COR-L47 (cell line): ENCODE results near the gene PDZK1.
"Not testable (repeated sequence)": the region's sequence is repeated elsewhere in the genome, so short reads cannot be mapped to it uniquely, and the experiment has no call there.

Experiments
- DNase-seq: peaks from one replicate; lab custom pipeline; 2025; lab: John Stamatoyannopoulos, UW

PDZK1 gene

DNA sequence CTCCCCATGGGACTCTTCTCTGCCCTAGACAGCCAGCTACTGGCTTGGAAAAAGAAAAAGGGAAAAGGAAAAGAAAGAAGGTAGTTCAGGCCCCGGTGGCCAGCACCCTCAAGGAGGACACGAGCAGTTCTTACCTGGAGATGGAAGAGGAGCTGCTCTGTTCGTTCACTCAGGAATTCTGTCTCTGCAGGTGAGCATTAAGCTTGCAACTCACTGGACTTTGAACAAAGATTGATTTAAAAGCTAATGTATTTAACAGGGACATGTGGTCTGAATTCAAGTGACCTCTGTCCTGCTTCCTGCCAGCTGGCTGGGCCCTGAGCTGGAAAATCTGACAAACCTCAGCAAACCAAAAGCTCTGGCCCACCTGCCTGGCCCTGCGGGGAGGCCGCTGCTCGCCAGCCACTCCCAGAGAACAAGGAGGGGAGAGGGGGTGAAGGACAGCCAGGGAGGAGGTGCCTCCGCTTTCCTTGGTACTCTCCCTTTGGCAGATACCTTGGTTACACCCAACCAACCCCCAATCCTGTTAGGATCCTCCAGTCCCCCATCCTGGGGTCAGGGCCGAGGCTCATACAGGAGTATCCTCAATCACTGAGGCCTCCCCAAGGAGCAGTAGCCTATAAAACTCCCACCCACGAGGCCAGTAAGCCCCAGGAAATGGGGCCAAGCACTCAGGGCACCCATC is at the start of gene PDZK1:
Gene PDZK1, minus strand, starts transcription at position 186 of the 685 bp plus-strand sequence. CDS start 19,347 bp downstream, outside the sequence.
- no peak for DNase-seq

DNA sequence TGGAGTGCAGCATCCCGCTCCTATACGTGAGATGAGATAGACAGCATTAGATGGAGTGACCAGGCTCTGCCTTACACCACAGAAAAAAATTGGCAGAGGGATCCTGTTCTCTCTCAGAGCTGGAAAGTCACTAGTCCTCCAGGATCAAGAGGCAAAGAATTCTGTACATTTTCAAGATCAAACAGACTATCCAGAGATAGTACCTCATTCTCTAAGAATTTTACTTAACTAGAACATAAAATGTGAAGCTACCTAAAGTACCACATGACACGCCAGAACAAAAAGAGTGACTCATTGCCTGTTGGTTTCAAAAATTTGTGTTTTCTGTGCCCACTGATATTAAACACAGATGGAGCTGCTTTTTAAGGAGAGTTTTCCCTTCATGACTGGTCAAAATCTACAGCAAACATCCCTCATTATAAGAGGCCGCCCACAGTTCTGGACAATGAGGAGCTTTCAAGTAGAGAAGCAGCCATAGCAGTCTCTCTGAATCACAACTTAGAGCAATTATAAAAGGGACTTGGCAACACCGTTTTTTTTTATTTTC is 44.4 kb upstream of the PDZK1 start:
- no peak for DNase-seq

DNA sequence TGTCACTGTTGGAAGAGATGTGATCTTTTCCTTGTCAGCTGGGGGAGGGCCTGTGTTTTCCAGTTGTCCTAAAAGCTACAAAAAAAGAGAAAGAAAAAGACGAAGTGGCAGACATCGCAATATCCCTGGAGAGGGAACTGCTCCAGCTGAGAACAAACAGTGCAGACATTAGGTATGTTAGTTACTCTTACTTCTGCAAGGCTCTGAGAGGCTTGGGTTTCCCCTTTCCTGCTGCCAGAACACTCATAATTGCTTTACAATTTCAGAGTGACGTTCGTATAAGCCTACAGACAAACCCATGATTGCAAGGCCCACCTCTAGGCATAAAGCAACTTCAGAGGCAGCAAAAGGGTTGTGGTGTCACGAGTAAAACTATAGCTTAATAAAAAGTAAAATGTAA is 43.3 kb upstream of the PDZK1 start:
- DNase-seq: no peak

DNA sequence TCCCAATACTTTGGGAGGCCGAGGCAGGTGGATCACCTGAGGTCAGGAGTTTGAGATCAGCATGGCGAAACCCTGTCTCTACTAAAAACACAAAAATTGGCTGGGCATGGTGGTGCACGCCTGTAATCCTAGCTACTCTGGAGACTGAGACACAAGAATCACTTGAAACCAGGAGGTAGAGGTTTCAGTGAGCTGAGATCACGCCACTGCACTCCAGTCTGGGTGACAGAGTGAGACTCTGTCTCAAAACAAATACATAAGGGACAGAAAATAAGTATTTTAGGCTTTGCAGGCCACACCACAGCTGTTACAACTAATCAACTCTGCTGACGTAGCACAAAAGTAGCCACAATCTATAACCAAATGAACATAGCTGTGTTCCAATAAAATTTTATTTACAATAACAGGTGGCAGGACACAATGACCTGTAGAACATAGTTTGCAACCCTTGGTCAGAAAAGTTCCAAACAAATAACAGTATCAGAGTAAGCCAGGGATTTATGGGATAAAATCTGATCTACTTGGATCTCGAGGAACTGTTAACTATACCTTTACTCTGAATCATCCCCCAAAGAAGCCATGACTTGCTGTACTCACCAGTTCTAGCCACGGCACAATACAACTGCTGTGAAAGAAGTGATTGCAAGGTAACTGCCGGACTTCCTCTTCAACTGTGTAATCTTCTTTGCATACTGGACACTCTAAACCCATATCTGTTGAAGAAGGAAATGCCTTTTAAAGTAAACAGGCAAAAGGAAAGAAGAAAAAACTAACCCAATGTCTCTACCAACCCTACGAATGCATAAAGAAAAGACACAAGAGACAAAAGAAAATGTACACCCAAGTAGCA is 40.5 kb upstream of the PDZK1 start:
- DNase-seq: no peak

DNA sequence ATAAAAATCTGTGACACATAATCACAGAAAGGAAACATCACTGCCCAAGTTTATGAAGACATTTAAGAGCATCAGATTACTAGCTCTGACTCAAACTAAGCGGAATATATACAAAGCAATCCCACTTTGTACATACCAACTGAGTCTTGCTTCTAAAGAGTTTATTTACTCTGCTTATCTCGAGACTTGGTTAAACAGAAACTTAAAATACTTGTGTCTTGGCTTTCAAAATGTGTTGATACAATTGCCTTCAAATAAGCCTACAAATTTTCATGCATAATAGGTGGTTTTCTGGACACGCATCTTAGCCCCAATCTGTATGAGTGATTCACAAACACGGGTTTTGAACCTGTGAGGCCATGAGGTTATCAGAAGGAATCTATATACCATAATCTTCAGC is 33.1 kb upstream of the PDZK1 start:
- no peak for DNase-seq

DNA sequence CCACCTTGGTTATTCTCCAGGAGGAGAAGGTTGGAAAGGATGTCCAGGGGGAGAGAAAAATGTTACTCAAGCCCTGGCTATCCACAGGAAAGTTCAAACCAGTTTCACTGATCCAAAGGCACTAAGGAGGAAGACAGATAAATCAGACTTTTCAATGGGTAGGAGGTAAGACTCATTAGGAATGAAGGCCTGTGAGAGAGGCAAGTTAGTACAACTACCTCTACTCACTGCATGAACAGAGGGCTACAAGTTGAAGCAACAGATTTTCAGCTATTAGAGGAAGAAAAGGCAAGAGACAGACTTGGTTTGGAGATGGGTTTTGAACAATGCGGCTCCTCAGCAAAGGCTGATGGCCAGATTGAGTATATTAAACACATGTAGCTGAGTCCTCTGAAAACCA is 29.0 kb upstream of the PDZK1 start:
- no peak for DNase-seq

DNA sequence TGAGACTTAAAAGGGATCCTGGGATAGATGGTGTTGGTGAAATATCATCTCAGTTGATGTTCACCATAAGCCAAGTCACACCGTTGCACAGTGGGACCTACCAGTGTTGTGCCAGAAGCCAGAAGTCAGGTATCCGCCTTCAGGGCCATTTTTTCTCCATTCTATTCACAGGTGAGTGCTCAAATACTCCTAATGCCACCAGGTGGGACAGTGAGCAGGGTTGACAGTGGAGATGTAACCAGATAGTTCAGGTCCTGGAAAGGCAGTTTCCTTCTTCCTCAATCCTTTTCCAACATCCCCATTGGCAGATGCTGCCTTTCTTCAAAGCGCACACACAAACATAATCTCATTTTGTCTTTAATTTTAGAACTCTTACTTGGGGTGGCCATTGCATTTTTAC is 23.7 kb upstream of the PDZK1 start:
- no peak for DNase-seq

DNA sequence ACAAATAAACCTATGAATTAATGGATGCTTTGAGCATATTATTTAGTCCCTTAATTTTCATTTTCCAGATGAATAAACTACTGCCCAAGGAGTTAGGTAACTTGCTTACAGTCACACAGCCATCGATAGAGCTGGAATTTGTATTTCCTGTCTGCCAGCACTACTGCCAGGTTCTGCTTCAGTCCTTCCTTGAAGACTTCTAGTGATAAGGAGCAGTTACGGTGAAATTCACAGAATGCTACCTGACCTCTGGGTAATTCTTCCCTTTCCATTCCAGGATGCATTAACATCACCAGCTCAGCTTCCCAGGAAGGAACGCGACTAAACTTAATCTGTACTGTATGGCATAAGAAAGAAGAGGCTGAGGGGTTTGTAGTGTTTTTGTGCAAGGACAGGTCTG is 23.3 kb upstream of the PDZK1 start:
- DNase-seq: no peak

DNA sequence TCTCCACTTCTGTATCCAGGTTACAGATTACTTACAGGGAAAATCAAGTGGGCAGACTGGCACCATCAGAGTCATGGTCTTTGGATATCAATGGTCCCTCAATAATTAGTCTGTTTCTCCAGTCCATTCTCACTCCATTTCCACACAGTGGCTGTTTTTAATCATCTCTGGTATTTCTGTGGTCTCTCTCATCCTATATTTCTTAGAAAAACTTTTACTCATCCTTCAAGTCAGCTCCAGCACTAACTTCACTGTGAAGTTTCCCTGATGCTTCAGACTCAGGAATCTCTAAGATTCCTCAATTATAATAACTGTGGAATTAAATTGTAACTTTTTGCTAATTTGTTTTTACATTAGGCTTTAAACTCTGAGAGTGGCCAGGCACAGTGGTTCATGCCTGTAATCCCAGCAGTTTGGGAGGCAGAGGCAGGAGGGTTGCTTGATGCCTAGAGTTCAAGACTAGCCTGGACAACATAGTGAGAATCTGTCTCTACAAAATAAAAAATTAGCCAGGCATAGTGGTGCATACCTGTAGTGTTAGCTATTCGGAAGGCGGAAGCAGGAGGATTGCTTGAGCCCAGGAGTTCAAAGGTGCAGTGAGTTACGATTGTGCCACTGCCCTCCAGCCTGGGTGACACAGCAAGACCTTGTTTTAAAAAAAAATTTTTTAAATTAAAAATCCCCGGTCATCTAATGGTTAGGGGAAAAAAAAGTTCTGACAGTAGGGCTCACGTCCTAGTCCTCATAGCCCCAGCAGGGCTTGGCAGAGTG is 22.7 kb upstream of the PDZK1 start:
- DNase-seq: no peak

DNA sequence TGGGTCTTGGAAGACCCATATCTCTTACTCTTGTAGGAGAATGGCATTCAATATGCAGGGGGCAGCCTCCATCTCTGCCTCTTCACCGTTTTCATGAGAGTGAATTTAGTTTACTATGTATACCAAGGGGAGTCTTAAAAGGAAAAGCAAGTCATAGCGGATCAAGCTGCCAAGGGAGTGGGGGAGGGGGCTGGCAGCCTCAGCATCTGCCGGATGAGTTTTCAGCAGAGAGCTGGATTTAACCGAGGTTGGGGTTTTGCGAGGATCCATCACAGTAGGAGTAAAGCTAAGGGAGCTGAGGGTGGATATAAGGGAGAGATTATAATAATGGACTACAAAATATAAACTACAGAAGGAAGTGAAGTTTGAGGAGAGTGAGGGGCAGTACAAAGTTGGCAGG is 22.0 kb upstream of the PDZK1 start:
- DNase-seq: no peak

DNA sequence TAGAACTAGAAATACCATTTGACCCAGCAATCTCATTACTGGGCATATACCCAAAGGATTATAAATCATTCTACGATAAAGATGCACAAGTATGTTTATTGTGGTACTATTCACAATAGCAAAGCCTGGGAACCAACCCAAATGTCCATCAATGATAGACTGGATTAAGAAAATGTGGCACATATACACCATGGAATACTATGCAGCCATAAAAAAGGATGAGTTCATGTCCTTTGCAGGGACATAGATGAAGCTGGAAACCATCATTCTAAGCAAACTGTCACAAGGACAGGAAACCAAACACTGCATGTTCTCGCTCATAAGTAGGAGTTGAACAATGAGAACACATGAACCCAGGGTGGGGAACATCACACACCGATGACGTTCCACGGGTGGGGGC is 19.0 kb upstream of the PDZK1 start:
- DNase-seq: not testable (repeated sequence)

DNA sequence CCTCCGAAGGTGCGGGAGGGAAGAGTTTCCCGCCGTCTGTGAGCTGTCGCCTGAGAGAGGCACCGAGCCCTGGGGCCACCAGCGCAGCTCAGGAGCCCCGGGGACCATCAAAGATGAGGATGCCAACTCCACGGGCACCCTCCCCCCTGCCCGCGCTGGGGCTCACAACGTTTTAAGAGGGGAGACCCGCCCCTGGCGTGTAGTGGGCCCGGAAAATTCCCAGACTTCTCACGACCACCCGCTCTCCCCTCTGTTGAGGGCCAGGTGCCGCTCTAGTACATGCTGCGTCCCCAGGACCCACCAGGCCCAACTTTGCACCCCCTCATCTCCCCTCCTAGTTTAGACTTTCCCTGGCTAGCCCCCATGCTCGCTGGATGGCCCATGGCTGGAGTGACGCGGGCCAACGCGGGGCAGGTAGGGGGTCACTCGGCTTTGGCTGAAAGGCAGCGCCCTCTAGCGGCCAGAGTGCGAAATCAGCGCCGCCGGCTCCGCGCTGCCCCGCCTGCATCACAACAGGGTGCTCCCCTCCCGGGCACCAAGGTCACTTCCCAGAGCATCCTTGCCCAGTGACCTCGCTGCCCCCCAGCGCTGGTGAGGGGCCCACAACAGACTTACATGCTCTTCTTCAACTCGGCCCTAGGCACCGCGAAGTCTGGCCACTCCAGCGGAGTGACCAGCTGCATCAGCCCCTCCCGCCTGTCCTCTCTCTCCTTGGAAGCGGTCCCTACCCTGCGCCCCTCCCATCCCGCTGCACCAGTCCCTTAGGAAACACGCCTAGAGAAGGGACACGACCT is 13.9 kb upstream of the PDZK1 start:
- peak; percentile 26 for DNase-seq

DNA sequence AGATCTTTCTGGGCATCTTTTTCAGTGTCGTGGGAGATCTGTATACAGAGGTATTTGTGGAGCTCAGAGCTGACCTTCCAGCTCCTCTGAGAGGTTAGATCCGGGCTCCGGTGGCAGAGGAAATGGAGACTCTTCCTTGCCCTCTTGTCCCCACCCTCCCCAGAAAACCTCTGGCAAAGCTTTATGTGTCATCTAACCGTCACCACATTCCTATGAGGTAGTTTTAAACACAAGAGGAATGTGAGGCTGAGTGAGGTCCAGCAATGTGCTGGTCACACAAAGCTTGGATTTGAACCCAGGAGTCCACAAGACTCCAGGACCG is 13.3 kb upstream of the PDZK1 start:
- no peak for DNase-seq

DNA sequence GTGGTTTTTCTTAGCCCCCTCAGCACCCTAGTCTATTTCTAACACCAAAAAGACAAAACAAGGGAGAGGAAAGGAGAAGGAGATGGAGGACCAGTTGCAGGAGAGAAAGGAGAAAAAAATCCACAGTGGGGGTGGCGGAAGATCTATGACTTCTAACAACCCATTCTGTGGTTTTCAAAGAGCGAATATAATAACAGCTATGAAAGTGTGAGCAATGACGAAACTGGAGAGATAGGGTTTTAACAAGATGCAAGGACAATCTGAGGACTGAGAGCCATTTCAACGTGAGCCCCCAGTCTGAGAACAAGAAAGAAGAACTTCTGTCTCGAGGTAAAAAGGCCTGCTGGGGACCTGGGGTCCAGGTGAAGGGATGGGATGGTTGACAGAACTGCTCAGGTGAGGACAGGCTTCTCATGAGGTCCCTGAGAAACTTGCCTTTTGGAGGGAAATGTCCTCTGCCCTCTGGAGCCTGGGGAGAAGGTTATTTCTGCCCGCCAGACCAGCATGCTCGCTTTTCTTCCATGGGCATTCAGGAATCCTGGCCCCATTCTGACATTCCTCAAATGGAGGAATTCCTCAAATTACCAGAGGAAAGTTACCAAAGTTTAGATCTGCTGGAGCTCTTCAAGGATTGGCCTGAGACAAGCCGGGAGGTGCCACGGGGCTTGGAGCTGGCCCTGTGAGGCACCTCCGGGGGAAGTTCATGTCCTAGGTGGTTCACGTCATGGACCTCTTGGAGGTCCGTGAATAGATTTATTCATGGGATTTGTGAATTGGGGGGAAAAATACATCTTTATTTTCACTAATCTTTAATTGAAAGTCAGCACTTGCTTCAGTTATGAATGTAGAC is 12.3 kb upstream of the PDZK1 start, which contains the start of gene CD160:
Gene CD160, plus strand, starts transcription at position 270 of the 850 bp plus-strand sequence. CDS start 8,829 bp downstream, outside the sequence.
- no peak for DNase-seq

DNA sequence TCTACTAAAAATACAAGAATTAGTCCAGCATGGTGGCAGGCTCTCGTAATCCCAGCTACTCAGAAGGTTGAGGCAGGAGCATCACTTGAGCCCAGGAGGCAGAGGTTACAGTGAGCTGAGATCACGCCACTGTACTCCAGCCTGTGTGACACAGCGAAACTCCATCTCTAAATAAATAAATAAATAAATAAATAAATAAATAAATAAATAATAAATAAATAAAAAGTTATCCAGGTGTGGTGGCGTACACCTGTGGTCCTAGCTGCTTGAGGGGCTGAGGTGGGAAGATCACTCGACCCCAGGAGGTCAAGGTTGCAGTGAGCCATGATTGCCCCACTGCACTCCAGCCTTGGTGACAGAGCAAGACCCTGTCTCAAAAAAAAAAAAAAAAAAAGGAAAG is 11.3 kb upstream of the PDZK1 start:
- not testable (repeated sequence) for DNase-seq

DNA sequence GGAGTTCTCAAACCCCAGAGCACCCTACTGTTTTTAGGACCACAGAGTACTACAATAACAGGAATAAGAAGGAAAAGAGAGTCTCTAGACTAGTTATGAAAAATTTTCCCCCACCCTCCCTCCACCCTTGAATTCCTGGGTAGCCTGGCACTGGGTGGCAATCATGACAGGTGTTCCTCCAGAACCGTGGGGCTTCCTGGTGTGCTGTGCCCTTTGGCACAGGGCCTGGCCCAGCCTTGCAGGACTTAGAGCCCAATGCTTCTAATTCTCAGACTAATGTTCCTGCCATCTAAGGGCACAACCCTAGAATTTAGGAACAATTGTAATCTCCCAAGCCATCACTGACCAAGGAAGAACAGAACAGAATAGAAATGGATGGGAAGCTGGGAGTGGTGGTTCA is 10.7 kb upstream of the PDZK1 start:
- DNase-seq: no peak

DNA sequence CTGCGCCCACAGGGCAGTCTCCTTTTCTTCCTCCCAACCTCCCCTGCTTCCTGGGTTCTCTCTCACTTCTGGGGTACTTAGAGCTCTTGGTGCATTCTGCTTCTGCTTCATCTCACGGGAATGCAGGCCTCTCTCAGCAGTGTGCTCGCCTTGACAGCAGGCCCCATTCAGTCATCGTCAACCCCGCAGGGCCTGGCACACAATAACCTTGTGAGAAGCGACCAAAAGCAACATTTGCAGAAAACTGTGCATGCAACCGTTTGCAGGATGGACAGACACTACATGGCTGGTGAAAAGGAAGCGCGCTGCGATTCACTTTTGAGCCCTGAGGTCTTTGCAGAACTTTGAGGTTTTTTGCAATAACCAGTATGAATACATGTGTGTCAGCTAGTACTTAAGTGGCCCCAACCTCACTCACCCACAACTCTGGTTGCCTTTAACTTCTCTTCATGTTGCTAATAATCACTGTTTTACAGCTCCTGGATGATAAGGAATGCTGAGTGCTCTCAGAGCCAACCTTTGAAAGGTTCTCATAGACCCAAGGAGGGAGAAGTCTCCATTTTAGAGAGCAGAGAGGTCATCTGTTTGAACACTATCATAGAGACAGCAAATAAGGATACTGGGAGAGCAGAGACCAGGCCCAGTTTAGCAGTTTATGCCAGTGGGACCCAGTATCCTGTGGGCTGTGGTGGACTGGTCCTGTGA is 9.6 kb upstream of the PDZK1 start:
- DNase-seq: no peak

DNA sequence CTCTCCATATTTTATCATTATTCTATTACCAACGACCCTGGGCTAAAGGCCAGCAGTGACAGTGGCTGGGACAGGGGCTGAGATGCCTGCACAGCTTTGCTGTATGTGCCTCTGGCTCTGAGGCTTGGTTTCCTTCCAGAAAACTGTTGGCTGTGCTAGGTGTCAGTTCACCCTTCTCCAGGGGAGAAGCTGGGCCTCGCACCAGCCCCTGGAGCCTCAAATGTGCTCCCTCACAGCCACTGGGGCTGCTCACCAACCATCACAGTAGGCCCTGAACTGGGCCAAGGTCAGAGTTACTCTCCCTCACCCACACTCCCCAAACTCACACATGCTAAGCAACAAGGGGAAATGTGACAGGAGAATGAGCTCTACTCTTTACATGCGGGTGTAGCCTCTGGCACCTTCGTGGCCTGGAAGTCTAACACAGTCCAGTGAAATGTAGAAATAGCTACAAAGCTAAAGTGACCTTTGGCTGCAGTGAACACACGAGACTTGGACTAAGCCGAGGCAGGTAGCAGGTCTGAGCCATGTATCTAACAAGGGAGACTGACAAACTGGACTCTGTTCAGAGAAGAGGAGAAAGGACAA is 7.5 kb upstream of the PDZK1 start:
- no peak for DNase-seq

DNA sequence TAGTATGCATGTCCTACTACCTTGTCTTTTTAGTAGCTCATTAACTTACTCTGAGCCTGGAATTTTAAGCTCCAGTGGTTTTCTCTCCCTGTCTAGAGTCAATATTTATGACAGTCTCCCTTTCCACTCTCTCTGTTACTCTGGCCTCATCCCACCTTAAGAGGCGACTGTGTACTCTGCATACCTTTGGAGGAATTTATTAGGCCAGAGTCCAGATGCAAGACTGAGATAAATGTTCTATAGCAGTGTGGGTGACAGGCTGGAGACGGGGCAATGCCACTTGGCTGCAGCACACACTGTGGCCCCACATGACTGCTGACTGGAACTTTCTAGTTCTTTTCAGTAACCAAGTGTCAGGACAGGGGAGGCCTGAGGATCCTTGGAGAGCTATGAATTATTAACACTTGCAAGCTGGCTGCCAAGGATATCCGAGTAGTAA is 4.1 kb upstream of the PDZK1 start:
- no peak for DNase-seq
